K562 (cell line): ENCODE results near the gene CHML. TPM values are rescaled to one million over a fixed set of nuclear protein-coding genes. Genes with fewer than 3 reads are reported as not detected.

Source experiments
- ATAC-seq: fragments of 200-7000 bp; cut with Tn5 transposase; 3 replicates; pipeline ENCODE4 v1.9.1; 2020; ENCODE audit warnings: moderate library complexity
- BruUV-seq: library from RNA; stranded (reverse); fragments of 400-500 nt; replicated peaks from 2 replicates; lab custom pipeline; 2021; lab: Mats Ljungman, UMichigan
- CTCF ChIA-PET: fragments of 300-600 bp; formaldehyde crosslinking; extraction: SDS; loops from one replicate; lab custom pipeline; 2021; ENCODE audit warnings: low intra/inter-chr PET ratio; lab: Yijun Ruan, JAX
- POLR2A ChIA-PET: fragments of 300-600, 350-650 bp; sonication (Branson Sonifier 250); formaldehyde crosslinking; extraction: SDS; loops from one replicate; lab custom pipeline; 2021; ENCODE audit warnings: antibody characterized with exemption, inconsistent platforms; lab: Yijun Ruan, JAX
- DNase-seq, 4 experiments: peaks; one replicate each; pipeline versions ENCODE4 v3.0.0 to v3.0.0-alpha.2; 2011 to 2018; ENCODE audit warnings: low spot score in 3 of 4, mixed read lengths in 3 of 4; ENCODE audit errors: extremely low read depth in 1 of 4
- FAIRE-seq: peaks from 2 replicates; lab custom pipeline; 2011; peaks lifted over from hg19 to GRCh38; lab: Jason Lieb, UNC
- H2AFZ ChIP-seq: 2 replicates; pipeline ENCODE4 v1.6.0; 2011; ENCODE audit warnings: low read depth, low read length, control low read depth, inconsistent platforms
- H3K27ac ChIP-seq: fragments of 200-600 bp; 3 replicates; pipeline ENCODE4 v1.8.0; 2011; ENCODE audit warnings: low read depth, mild to moderate bottlenecking, control low read depth, inconsistent platforms, low read length, moderate library complexity, mixed read lengths; ENCODE audit errors: extremely low read depth
- H3K27me3 ChIP-seq, 2 experiments: fragments of 300-600 bp in 1 of 2; 2 replicates in 1 of 2; 3 replicates in 1 of 2; pipeline versions ENCODE4 v1.6.0 to v1.8.0; 2011; ENCODE audit warnings: inconsistent platforms in 2 of 2, low read length in 2 of 2, mild to moderate bottlenecking in 1 of 2, mixed read lengths in 1 of 2, moderate library complexity in 1 of 2; ENCODE audit not compliant: control insufficient read depth in 2 of 2, insufficient read depth in 2 of 2
- H3K36me3 ChIP-seq: fragments of 300-600 bp; 3 replicates; pipeline ENCODE4 v1.8.0; 2011; ENCODE audit warnings: mild to moderate bottlenecking, low read length, inconsistent platforms; ENCODE audit not compliant: control insufficient read depth, insufficient read depth
- H3K4me1 ChIP-seq, 2 experiments: fragments of 200-600 bp in 1 of 2; replicated peaks in 1 of 2; 2 replicates in 1 of 2; 3 replicates in 1 of 2; pipeline versions ENCODE4 v1.5.1 to v1.8.0; 2011; ENCODE audit warnings: inconsistent platforms in 2 of 2, low read length in 2 of 2, mild to moderate bottlenecking in 1 of 2, mixed read lengths in 1 of 2, moderate library complexity in 1 of 2; ENCODE audit not compliant: control insufficient read depth in 2 of 2, insufficient read depth in 2 of 2
- H3K4me2 ChIP-seq: 2 replicates; pipeline ENCODE4 v1.6.1; 2011; ENCODE audit warnings: low read length, control low read depth, inconsistent platforms, mixed read lengths; ENCODE audit not compliant: insufficient read depth
- H3K4me3 ChIP-seq: fragments of 200-600 bp; sonication (generic), shearing (Covaris generic); 2 replicates; pipeline ENCODE4 v1.5.1; 2016; ENCODE audit warnings: control low read depth, inconsistent platforms
- H3K79me2 ChIP-seq: fragments of 200-600 bp; 3 replicates; pipeline ENCODE4 v1.8.0; 2011; ENCODE audit warnings: low read length, inconsistent platforms; ENCODE audit not compliant: control insufficient read depth, insufficient read depth
- H3K9ac ChIP-seq, 2 experiments: 2 replicates each; pipeline versions ENCODE4 v1.6.0 to v1.6.1; 2011; ENCODE audit warnings: low read depth in 2 of 2, low read length in 2 of 2, control low read depth in 1 of 2, inconsistent platforms in 1 of 2, mild to moderate bottlenecking in 1 of 2, mixed read lengths in 1 of 2; ENCODE audit not compliant: insufficient read depth in 1 of 2
- H3K9me1 ChIP-seq: one replicate; pipeline ENCODE4 v1.6.0; 2011; ENCODE audit warnings: inconsistent platforms, mild to moderate bottlenecking, low read length, moderate library complexity; ENCODE audit not compliant: control insufficient read depth, insufficient read depth
- H3K9me3 ChIP-seq: replicated peaks from 2 replicates; pipeline ENCODE4 v1.5.1; 2011; ENCODE audit warnings: low read depth, low read length, inconsistent platforms; ENCODE audit not compliant: control insufficient read depth, insufficient read depth
- H4K20me1 ChIP-seq: replicated peaks from 2 replicates; pipeline ENCODE4 v1.6.1; 2011; ENCODE audit warnings: low read length, inconsistent platforms, mixed read lengths; ENCODE audit not compliant: control insufficient read depth, insufficient read depth
- ATF7 ChIP-seq: fragments of 450-650 bp; IDR thresholded peaks from 2 replicates; pipeline ENCODE4 v1.7.1; 2014; ENCODE audit warnings: mild to moderate bottlenecking, moderate library complexity
- BRF1 ChIP-seq: IDR thresholded peaks from 3 replicates; pipeline ENCODE4 v1.6.1; 2011; ENCODE audit warnings: borderline replicate concordance, mild to moderate bottlenecking; ENCODE audit not compliant: insufficient read length; ENCODE audit errors: extremely low read depth
- C11orf30 ChIP-seq: fragments of 450-650 bp; IDR thresholded peaks from 2 replicates; pipeline ENCODE4 v1.6.1; 2016; ENCODE audit warnings: low read depth, mild to moderate bottlenecking
- CBFA2T2 ChIP-seq: fragments of 450-650 bp; conservative IDR thresholded peaks from 2 replicates; pipeline ENCODE4 v1.6.1; 2017; ENCODE audit warnings: mild to moderate bottlenecking
- CTBP1 ChIP-seq: fragments of 450-650 bp; IDR thresholded peaks from 2 replicates; pipeline ENCODE4 v1.6.1; 2016; ENCODE audit warnings: borderline replicate concordance
- FOXK1 ChIP-seq: sonication (generic); formaldehyde crosslinking; IDR thresholded peaks from 2 replicates; pipeline ENCODE4 v1.8.0; 2022; ENCODE audit warnings: missing genetic modification reagents, mild to moderate bottlenecking, borderline replicate concordance
- FOXK2 ChIP-seq, 2 experiments: fragments of 450-650 bp; IDR thresholded peaks in 1 of 2; conservative IDR thresholded peaks in 1 of 2; 2 replicates each; pipeline ENCODE4 v1.6.1; 2016; ENCODE audit warnings: low read depth in 2 of 2, mild to moderate bottlenecking in 1 of 2
- HDAC1 ChIP-seq, 2 experiments: fragments of 450-650 bp; IDR thresholded peaks; 2 replicates each; pipeline ENCODE4 v1.6.1; 2016 to 2017; ENCODE audit warnings: inconsistent platforms in 1 of 2, mild to moderate bottlenecking in 1 of 2, moderate library complexity in 1 of 2
- MEIS2 ChIP-seq: fragments of 450-650 bp; IDR thresholded peaks from 2 replicates; pipeline ENCODE4 v1.6.1; 2014; ENCODE audit warnings: mild to moderate bottlenecking; ENCODE audit not compliant: partially characterized antibody
- MTA2 ChIP-seq: fragments of 450-650 bp; IDR thresholded peaks from 2 replicates; pipeline ENCODE4 v1.6.1; 2016; ENCODE audit warnings: low read depth
- NONO ChIP-seq, 2 experiments: fragments of 200-400 bp in 1 of 2; fragments of 450-650 bp in 1 of 2; formaldehyde crosslinking in 1 of 2; IDR thresholded peaks; 2 replicates each; pipeline ENCODE4 v1.6.1; 2017; ENCODE audit warnings: low read depth in 2 of 2, mild to moderate bottlenecking in 2 of 2, moderate library complexity in 2 of 2, low read length in 1 of 2
- POLR2H ChIP-seq: IDR thresholded peaks from 2 replicates; pipeline ENCODE4 v1.6.1; 2016; ENCODE audit warnings: missing genetic modification characterization, low read depth, mild to moderate bottlenecking, control low read depth, missing compliant biosample characterization, moderate library complexity
- POLR3G ChIP-seq: IDR thresholded peaks from 2 replicates; pipeline ENCODE4 v1.6.1; 2011; ENCODE audit not compliant: insufficient read length, insufficient replicate concordance; ENCODE audit errors: extremely low read depth
- TBL1XR1 ChIP-seq, 2 experiments: IDR thresholded peaks; 2 replicates each; pipeline ENCODE4 v1.6.1; 2012; ENCODE audit warnings: improper control_type of control experiment in 2 of 2, low read length in 2 of 2, mild to moderate bottlenecking in 1 of 2
- TEAD1 ChIP-seq, 2 experiments: fragments of 450-650 bp in 1 of 2; sonication (generic) in 1 of 2; formaldehyde crosslinking; IDR thresholded peaks; 2 replicates each; pipeline versions ENCODE4 v1.4.0 to v1.8.0; 2020 to 2022; ENCODE audit warnings: mild to moderate bottlenecking in 2 of 2, missing genetic modification reagents in 1 of 2
- ZNF134 ChIP-seq: fragments of 250-450 bp; sonication (Bioruptor Pico); conservative IDR thresholded peaks from 2 replicates; pipeline ENCODE4 v1.4.0; 2020
- ZNF282 ChIP-seq: sonication (generic); formaldehyde crosslinking; IDR thresholded peaks from 2 replicates; pipeline ENCODE4 v1.8.1; 2023; ENCODE audit warnings: missing genetic modification reagents
- ZNF584 ChIP-seq: fragments of 200-800 bp; sonication (Bioruptor generic); IDR thresholded peaks from 2 replicates; pipeline ENCODE4 v1.6.1; 2016; ENCODE audit warnings: low read depth, mild to moderate bottlenecking, missing genetic modification characterization, missing compliant biosample characterization
- ZNF699 ChIP-seq: fragments of 250-450 bp; sonication (Bioruptor Pico); IDR thresholded peaks from 2 replicates; pipeline ENCODE4 v1.8.0; 2021; ENCODE audit warnings: mild to moderate bottlenecking, moderate library complexity; ENCODE audit not compliant: insufficient replicate concordance
- WGBS: fragments of 100-300 bp; shearing (Covaris generic); methylation state at CpG from one replicate; pipeline ENCODE4 v1.1.6; 2016; ENCODE audit warnings: low coverage, mixed read lengths; ENCODE audit not compliant: insufficient coverage; ENCODE audit errors: missing lambda C conversion rate; 5-methylcytosine and 5-hydroxymethylcytosine counted together
- in situ Hi-C: fragments of 300-500 bp; cut with MboI; formaldehyde crosslinking; loops from 4 replicates; pipeline ENCODE4 v1.15.0; 2018; ENCODE audit warnings: inconsistent platforms, mixed read lengths
- intact Hi-C: fragments of 100-400 bp; cut with micrococcal nuclease; formaldehyde crosslinking; loops from 2 replicates; pipeline ENCODE4 v1.14.2; 2022
- polyA plus RNA-seq, 8 experiments: library from polyadenylated mRNA; depleted of rRNA in 4 of 8; stranded (reverse) in 5 of 8; unstranded in 3 of 8; fragments of >200 nt; fragmentation: Nextera tagmentation in 2 of 8; fragmentation: Illumina TruSeq in 1 of 8; extraction: Ambion mirVana in 2 of 8; extraction: Trizol in 1 of 8; gene quantifications; 2 replicates each; pipeline versions ENCODE4 v1.2.1 to v1.2.3, GENCODE V29; 2011 to 2014; ENCODE audit warnings: inconsistent platforms in 1 of 8, missing spikeins in 1 of 8
- total RNA-seq, 7 experiments: library from RNA; depleted of rRNA in 6 of 7; stranded (reverse); fragments of >200 nt in 6 of 7; fragmentation: Illumina TruSeq in 2 of 7; extraction: Trizol in 2 of 7; gene quantifications; 2 replicates each; pipeline versions ENCODE4 v1.2.1 to v1.2.3, GENCODE V29; 2011 to 2021; ENCODE audit warnings: low replicate concordance in 1 of 7
- TF ChIP-seq, protein P1 (sequence below): fragments of 450-650 bp; IDR thresholded peaks from 2 replicates; pipeline ENCODE4 v1.7.0; 2016; ENCODE audit warnings: borderline replicate concordance

Gene CHML
- total and polyA plus RNA-seq, 9 of the 15 experiments (the other 6 are each of a cell fraction or from before 2014, with no cell fraction given) = 13.0 to 88.3 (median 62.8) TPM

DNA sequence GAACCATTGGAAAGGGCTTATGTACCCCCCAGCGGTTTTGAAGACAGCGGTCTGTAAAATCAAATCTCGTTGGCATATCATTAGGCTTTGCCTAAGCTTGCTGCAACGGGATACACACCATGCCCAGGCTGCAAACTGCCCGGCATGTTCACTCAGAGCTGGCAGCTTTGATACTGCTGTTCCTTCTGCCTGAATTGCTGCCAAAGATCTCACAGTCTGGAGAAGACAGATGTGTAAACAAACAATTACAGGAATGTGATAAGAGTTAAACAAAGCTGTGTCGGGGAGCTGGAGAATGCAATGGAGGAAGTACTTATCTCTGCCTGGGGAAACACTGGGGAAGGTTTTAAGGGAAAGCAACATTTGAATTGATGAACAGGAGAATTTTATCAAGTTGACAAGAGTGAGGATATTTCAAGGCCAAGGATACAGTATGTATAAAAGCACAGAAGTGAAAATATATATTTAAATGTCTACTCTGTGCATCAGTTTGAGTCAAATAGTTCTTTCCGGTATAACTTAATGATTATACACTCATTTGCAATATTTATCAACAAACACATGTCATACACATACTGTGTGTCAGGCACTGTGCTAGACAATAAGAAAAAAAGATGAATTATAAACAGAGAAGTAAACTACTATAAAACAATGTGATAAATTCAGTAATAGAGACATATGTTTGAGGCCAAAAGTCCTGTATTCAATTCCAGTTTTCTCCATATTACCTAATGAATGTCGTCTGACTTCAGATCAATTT lies 29.9 kb downstream of the CHML start:
- BruUV-seq = no TSS peak
- peak; percentile 44 for FAIRE-seq
- TF ChIP-seq ATF7 = 0 out of 2 replicates have a peak, but pooled peaks have one; percentile 17
- no peak for TF ChIP-seq POLR3G
- TF ChIP-seq FOXK2 (conservative IDR thresholded peaks at IDR 0.05 in 1 of 2, IDR thresholded peaks at IDR 0.05 in 1 of 2; ENCODE audit: low read depth in 2 of 2) = peak; percentile 28 to 45; a peak in 2 of 4 replicates
- TF ChIP-seq MTA2 = peak; percentile 55
- no peak for TF ChIP-seq ZNF699
- TF ChIP-seq POLR2H = peak; percentile 55; the same call in 1 of the 2 replicates
- no peak for TF ChIP-seq ZNF282 (CRISPR knock-in tag)
- TF ChIP-seq MEIS2 = peak; percentile 95
- no peak for TF ChIP-seq C11orf30
- TF ChIP-seq CTBP1 = peak; percentile 72; the same call in 1 of the 2 replicates
- peak in 1 of 2 experiments; percentile 48; a peak in 2 of 4 replicates for TF ChIP-seq HDAC1 (IDR thresholded peaks at IDR 0.05)
- TF ChIP-seq ZNF584 (CRISPR knock-in tag) = no peak
- TF ChIP-seq NONO (IDR thresholded peaks at IDR 0.05; ENCODE audit: low read depth in 2 of 2, low read length in 1 of 2) = peak in 1 of 2 experiments; percentile 46; a peak in 1 of 4 replicates
- TF ChIP-seq ZNF134 (CRISPR knock-in tag) = no peak
- TF ChIP-seq, protein P1, sequence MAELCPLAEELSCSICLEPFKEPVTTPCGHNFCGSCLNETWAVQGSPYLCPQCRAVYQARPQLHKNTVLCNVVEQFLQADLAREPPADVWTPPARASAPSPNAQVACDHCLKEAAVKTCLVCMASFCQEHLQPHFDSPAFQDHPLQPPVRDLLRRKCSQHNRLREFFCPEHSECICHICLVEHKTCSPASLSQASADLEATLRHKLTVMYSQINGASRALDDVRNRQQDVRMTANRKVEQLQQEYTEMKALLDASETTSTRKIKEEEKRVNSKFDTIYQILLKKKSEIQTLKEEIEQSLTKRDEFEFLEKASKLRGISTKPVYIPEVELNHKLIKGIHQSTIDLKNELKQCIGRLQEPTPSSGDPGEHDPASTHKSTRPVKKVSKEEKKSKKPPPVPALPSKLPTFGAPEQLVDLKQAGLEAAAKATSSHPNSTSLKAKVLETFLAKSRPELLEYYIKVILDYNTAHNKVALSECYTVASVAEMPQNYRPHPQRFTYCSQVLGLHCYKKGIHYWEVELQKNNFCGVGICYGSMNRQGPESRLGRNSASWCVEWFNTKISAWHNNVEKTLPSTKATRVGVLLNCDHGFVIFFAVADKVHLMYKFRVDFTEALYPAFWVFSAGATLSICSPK = no peak
- TF ChIP-seq FOXK1 (CRISPR knock-in tag) = no peak
- TF ChIP-seq TEAD1 (CRISPR knock-in tag; IDR thresholded peaks at IDR 0.05) = peak in 1 of 2 experiments; percentile 65; a peak in 1 of 4 replicates
- peak in 1 of 2 experiments; percentile 26; a peak in 1 of 4 replicates for TF ChIP-seq TBL1XR1 (IDR thresholded peaks at IDR 0.05; ENCODE audit: low read length in 2 of 2)
- TF ChIP-seq CBFA2T2 = peak; percentile 63; the same call in 1 of the 2 replicates
- no peak for TF ChIP-seq BRF1

More for the DNA sequence above, 29.9 kb downstream of the CHML start:
- Histone ChIP-seq H2AFZ (no peak overlapping the region), H3K4me2 (no peak overlapping the region), H3K79me2 (no peaks in the 10 kb centered on the region), H3K9me1 (no peaks in the 10 kb centered on the region), H3K4me1 (peaks cover 7 to 24% of the 10 kb centered on the region in 2 experiments), H3K9ac (no peak overlapping the region; a peak in 1 of 4 replicates), H4K20me1 (no peaks in the 10 kb centered on the region), H3K36me3 (no peaks in the 10 kb centered on the region; the same call in 2 of the 3 replicates), H3K27ac (no peak overlapping the region), H3K9me3 (no peaks in the 10 kb centered on the region), H3K27me3 (no peaks in the 10 kb centered on the region), H3K4me3 (no peak overlapping the region)
- DNase-seq = peak; percentile 38 to 58 (median 53)
- intact Hi-C loops = loop anchor here (1.0 to 2.0 kb wide), 3 partner anchors 237 to 377 kb away; no protein-coding TSS in a partner anchor
- CTCF ChIA-PET = interaction anchor here (0.5 to 2.8 kb wide), 10 partner anchors 17 to 407 kb away, joined by 3 to 25 read pairs (median 4); partner anchors contain the start of gene MAP1LC3C
- WGBS = 17% methylated on average over 8 of the region's 8 CpGs
- in situ Hi-C loops = loop anchor here (25.0 kb wide), 1 partner anchor 377 kb away; the partner anchor contains the start of gene MAP1LC3C
- POLR2A ChIA-PET = interaction anchor here (0.6 to 1.4 kb wide), 10 partner anchors 12 to 344 kb away, joined by 3 to 5 read pairs (median 3); no protein-coding TSS in a partner anchor
- peak; percentile 53 for ATAC-seq
